Heart right ventricle (tissue), 16 donors: ENCODE measurements around the gene CPSF2. TPM values are rescaled to one million over a fixed set of nuclear protein-coding genes. Genes with fewer than 3 reads are reported as not detected.

Experiments
- ATAC-seq, 8 donors: fragments of 200-7000 bp; cut with Tn5 transposase; one replicate each; pipeline ENCODE4 v1.9.1; 2020; ENCODE audit warnings: mild to moderate bottlenecking in 8 of 8, moderate library complexity in 8 of 8, moderate number of reproducible peaks in 1 of 8
- DNase-seq, 2 donors: peaks; one replicate each; pipeline ENCODE4 v3.0.0-alpha.2; 2020
- H3K27ac ChIP-seq, 10 donors: fragments of 200-600 bp; sonication (generic) in 2 of 10; one replicate each; pipeline versions ENCODE4 v1.5.0 to v1.8.0; 2020 to 2022; ENCODE audit warnings: mild to moderate bottlenecking in 3 of 10
- H3K27me3 ChIP-seq, 7 donors: fragments of 200-600 bp; one replicate each; pipeline ENCODE4 v1.8.0; 2021 to 2022; ENCODE audit warnings: mild to moderate bottlenecking in 2 of 7
- H3K36me3 ChIP-seq, 9 donors: fragments of 200-600 bp; sonication (generic) in 1 of 9; one replicate each; pipeline versions ENCODE4 v1.5.0 to v1.8.0; 2020 to 2022; ENCODE audit warnings: mild to moderate bottlenecking in 2 of 9
- H3K4me1 ChIP-seq, 9 donors: fragments of 200-600 bp; sonication (generic) in 1 of 9; one replicate each; pipeline versions ENCODE4 v1.5.0 to v1.8.0; 2020 to 2022; ENCODE audit warnings: mild to moderate bottlenecking in 4 of 9
- H3K4me3 ChIP-seq, 10 donors: fragments of 200-600 bp; sonication (generic) in 2 of 10; one replicate each; pipeline versions ENCODE4 v1.5.0 to v1.8.0; 2020 to 2022; ENCODE audit warnings: mild to moderate bottlenecking in 7 of 10, moderate library complexity in 2 of 10
- H3K9me3 ChIP-seq, 11 donors: fragments of 200-600 bp in 10 of 11; sonication (generic) in 2 of 11; one replicate each; pipeline versions ENCODE4 v1.5.0 to v1.8.0; 2013 to 2022; ENCODE audit warnings: mild to moderate bottlenecking in 2 of 11, control low read depth in 1 of 11, moderate library complexity in 1 of 11
- WGBS, 2 donors: extraction: QIAGEN DNeasy Blood & Tissue Kit; methylation state at CpG; one replicate each; pipeline ENCODE4 v1.1.7; 2013; ENCODE audit warnings: inconsistent platforms in 1 of 2; 5-methylcytosine and 5-hydroxymethylcytosine counted together
- intact Hi-C, 10 donors: fragments of 100-400 bp; cut with DNase I; formaldehyde crosslinking; loops; one replicate each; pipeline versions ENCODE4 v1.11.1 to v1.14.2; 2022
- polyA plus RNA-seq, 2 donors: library from polyadenylated mRNA; stranded (reverse); fragments of 200-250 nt; gene quantifications; one replicate each; pipeline ENCODE4 v1.2.3, GENCODE V29; 2013
- total RNA-seq, 10 donors: library from RNA; stranded (reverse); fragmentation: NEBNext Ultra II Directional in 3 of 10; extraction: Animal tissue kit (Norgen Biotek cat#: 25700) in 3 of 10; gene quantifications; one replicate each; pipeline versions ENCODE4 v1.2.1 to v1.2.4, GENCODE V29; 2021 to 2023
- TF ChIP-seq, protein P1 (sequence below), 9 donors: fragments of 200-600 bp; sonication (generic) in 2 of 9; IDR thresholded peaks; one replicate each; pipeline versions ENCODE4 v1.5.0 to v1.8.0; 2021 to 2022; ENCODE audit warnings: antibody characterized with exemption in 9 of 9, mild to moderate bottlenecking in 5 of 9, moderate library complexity in 1 of 9
- donor health status: Arrhythmogenic right ventricular cardiomyopathy.
- donor health status: ischemic (EF 13 %, LVEDD 7.1; RV severe dilation, severe dysfunction).
- donor health status: healthy with polysubstance abuse.
- donor health status: DM: no; HTN: yes; CAD: no.
- donor health status: DM: no; HTN: no; CAD: no.
- donor health status: ischemic (EF 25% LVEDD 6.9; RV normal size, moderate dysfunction).
- donor health status: ischemic (EF 25% LVEDD 5.7; RV mildly dilated, moderate dysfunction).
- donor health status: healthy.
- donor health status: DM: yes; HTN: yes; CAD: no.
- donor health status: Ischemic cardiomyopathy.
- donor health status: ischemic (EF 35%, LVEDD 5.7; RV mildly dilated, moderate dysfunction).
- donor health status: nonischemic (EF 11% LVEDD 7.7; RV severe dilation, severe dysfunction).
- donor health status: DM: yes; HTN: yes; CAD: no.
- donor health status: PGD.
- donor health status: ischemic (EF 29% LVEDD 5.4; RV normal size, mild dysfunction).
- donor health status: nonischemic (EF 23%, LVEDD 6.1; RV moderate dilation, normal function).

The CPSF2 gene
- total and polyA plus RNA-seq, 12 donors = 4.8 to 50.3 (median 42.0) TPM

DNA sequence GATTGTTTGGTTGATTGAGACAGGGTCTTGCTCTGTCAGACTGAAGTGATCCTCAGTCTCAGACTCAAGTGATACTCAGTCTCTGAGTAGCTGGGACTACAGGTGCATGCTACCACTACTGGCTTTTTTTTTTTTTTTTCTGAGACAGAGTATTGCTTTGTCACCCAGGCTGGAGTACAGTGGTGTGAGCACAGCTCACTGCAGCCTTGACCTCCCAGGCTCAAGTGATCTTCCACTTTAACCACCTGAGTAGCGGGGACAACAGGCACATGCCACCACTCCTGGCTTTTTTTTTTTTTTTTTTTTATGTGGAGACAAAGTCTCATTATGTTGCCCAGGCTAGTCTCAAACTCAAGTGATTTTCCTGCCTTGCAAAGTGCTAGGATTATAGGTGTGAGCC, 31.8 kb downstream of the CPSF2 start:
- ATAC-seq (no peak), DNase-seq (no peak)
- intact Hi-C loops = no loop called here
- TF ChIP-seq, protein P1, sequence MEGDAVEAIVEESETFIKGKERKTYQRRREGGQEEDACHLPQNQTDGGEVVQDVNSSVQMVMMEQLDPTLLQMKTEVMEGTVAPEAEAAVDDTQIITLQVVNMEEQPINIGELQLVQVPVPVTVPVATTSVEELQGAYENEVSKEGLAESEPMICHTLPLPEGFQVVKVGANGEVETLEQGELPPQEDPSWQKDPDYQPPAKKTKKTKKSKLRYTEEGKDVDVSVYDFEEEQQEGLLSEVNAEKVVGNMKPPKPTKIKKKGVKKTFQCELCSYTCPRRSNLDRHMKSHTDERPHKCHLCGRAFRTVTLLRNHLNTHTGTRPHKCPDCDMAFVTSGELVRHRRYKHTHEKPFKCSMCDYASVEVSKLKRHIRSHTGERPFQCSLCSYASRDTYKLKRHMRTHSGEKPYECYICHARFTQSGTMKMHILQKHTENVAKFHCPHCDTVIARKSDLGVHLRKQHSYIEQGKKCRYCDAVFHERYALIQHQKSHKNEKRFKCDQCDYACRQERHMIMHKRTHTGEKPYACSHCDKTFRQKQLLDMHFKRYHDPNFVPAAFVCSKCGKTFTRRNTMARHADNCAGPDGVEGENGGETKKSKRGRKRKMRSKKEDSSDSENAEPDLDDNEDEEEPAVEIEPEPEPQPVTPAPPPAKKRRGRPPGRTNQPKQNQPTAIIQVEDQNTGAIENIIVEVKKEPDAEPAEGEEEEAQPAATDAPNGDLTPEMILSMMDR (IDR thresholded peaks at IDR 0.05) = no peak
- WGBS, 2 donors = 94 to 100% methylated on average over 1 of the region's 1 CpG
- no peaks in the 10 kb centered on the region for H3K4me1 ChIP-seq
- H3K36me3 ChIP-seq = peaks cover 0 to 91% (median 32%) of the 10 kb centered on the region in 9 donors
- no peaks in the 10 kb centered on the region for H3K27me3 ChIP-seq
- no peaks in the 10 kb centered on the region for H3K9me3 ChIP-seq
- H3K4me3 ChIP-seq = no peak overlapping the region
- H3K27ac ChIP-seq = no peak overlapping the region

DNA sequence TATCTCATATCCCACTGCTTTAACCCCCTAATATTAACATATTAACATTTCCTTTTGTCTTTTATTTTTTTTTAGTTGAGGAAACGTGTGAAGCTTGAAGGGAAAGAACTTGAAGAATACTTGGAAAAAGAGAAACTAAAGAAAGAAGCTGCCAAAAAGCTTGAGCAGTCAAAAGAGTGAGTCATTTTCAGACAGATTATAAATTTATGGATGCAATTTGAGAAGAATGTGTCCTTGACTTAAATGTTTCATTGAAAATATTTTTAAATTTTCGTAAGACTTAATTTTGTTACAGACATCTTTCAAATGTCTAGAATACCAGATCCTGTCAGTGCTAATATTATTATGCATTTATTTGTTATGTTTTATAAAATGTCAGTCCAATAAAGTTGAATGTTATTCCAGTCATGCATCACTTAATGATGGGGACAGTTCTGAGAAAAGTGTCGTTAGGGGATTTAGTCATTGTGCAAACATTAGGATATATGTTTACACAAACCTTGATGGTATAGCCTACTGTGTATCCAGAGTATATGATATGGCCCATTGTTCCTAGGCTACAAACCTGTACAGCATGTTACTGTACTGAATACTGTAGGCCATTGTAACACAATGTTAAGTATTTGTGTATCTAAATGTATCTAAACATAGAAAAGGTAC, 32.6 kb downstream of the CPSF2 start:
- no peak overlapping the region for H3K4me3 ChIP-seq
- H3K27me3 ChIP-seq = no peaks in the 10 kb centered on the region
- 79 to 88% methylated on average over 3 of the region's 3 CpGs for WGBS, 2 donors
- no peaks in the 10 kb centered on the region for H3K4me1 ChIP-seq
- no peak for ATAC-seq
- DNase-seq = no peak
- no peaks in the 10 kb centered on the region for H3K9me3 ChIP-seq
- TF ChIP-seq, protein P1 (IDR thresholded peaks at IDR 0.05) = no peak
- peaks cover 0 to 91% (median 28%) of the 10 kb centered on the region in 9 donors for H3K36me3 ChIP-seq
- intact Hi-C loops = no loop called here
- H3K27ac ChIP-seq = no peak overlapping the region

DNA sequence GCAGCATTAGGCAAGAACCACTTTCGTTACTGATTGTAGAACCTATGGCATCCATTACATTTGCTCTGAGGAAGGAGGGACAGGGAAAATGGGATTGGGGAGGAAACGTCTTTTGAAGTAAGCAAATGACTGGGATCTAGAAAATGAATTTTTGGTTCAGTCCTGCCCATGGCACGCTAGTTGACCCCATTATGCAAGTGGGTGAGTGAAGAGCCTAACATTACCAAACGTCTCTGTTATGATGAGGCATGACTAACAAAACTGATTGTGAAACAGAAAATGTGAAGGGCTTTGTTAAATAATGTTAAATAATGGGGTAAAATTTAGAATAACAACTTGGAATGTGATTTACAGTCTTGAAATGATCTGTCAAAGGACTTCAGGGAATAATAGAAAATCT, 38.9 kb downstream of the CPSF2 start:
- TF ChIP-seq, protein P1 (IDR thresholded peaks at IDR 0.05) = no peak
- intact Hi-C loops = no loop called here
- H3K9me3 ChIP-seq = peaks cover 0 to 14% (median 0%) of the 10 kb centered on the region in 11 donors
- peaks cover 0 to 100% (median 69%) of the 10 kb centered on the region in 9 donors for H3K36me3 ChIP-seq
- no peak overlapping the region for H3K4me3 ChIP-seq
- ATAC-seq = peak in 1 of 8 donors; percentile 44
- WGBS, 2 donors = 59 to 62% methylated on average over 4 of the region's 4 CpGs
- H3K27me3 ChIP-seq = no peaks in the 10 kb centered on the region
- peaks cover 0 to 11% (median 0%) of the 10 kb centered on the region in 9 donors for H3K4me1 ChIP-seq
- no peak for DNase-seq
- H3K27ac ChIP-seq = no peak overlapping the region

DNA sequence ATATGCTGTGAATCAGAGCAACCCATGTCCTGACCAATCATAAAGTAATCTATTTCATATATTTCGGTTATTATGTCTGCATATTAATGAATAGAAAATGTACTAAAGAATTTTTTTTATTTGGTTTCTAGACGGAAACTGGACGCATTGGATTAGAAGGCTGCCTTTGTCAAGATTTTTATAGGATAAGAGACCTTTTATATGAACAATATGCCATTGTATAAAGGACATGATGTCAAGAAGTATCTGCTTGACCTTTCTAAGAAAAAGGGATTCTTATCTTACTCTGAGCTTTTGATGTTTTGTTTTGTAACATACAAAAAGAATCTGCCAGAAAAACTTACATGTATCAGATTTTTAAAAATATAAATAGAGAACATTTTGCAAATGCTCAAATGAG, 39.8 kb downstream of the CPSF2 start:
- Histone ChIP-seq H3K27me3 (no peaks in the 10 kb centered on the region), H3K36me3 (peaks cover 0 to 100% (median 64%) of the 10 kb centered on the region in 9 donors), H3K27ac (no peak overlapping the region), H3K4me3 (no peak overlapping the region), H3K4me1 (peaks cover 0 to 11% (median 0%) of the 10 kb centered on the region in 9 donors), H3K9me3 (peaks cover 0 to 16% (median 0%) of the 10 kb centered on the region in 11 donors)
- WGBS, 2 donors = 83 to 89% methylated on average over 3 of the region's 3 CpGs
- DNase-seq = no peak
- TF ChIP-seq, protein P1 (IDR thresholded peaks at IDR 0.05) = no peak
- no peak for ATAC-seq
- intact Hi-C loops = no loop called here
